COLO668 (cell line): ENCODE data around the gene SRPK2.
"Not testable (repeated sequence)": the region's sequence is repeated elsewhere in the genome, so short reads cannot be mapped to it uniquely, and the experiment has no call there.

Experiments
- DNase-seq: peaks from one replicate; lab custom pipeline; 2025; ENCODE audit not compliant: unreplicated experiment; lab: John Stamatoyannopoulos, UW

SRPK2 gene

DNA sequence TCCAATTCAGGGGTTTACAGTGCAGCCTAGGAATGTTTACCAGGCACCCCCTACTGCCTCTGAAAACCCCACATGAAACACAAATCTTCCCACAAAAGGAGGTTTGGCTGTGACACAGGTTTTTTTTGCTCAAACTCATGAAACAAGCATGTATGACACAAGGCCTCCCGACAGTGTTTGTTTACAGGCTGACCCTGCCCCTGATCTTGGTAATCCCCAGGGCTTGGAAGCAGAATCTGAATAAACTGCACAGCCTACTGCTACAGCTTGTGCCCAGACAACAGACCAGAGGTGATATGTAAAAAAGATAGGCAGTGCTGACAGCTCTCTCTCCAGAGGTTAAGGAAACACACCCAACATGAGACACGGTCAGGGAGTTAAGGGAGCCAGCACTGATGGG lies 190.5 kb downstream of the SRPK2 start:
- DNase-seq, result no peak

GRCh38 chr7:105196473-105196872 lies 192.2 kb downstream of the SRPK2 start:
- DNase-seq, result no peak

GRCh38 chr7:105195891-105196290 lies 192.8 kb downstream of the SRPK2 start:
- no peak for DNase-seq

DNA sequence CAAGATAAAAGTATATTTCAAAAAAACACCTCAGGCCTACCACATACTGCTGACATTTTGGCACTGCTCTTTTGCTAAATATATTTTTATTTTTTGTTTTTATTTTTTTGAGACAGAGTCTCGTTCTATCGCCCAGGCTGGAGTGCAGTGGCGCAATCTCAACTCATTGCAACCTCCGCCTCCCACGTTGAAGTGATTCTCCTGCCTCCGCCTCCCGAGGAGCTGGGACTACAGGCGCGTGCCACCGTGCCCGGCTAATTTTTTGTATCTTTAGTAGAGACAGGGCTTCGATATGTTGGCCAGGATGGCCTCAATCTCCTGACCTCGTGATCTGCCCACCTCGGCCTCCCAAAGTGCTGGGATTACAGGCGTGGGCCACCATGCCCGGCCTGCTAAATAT lies 193.8 kb downstream of the SRPK2 start:
- DNase-seq, result not testable (repeated sequence)

GRCh38 chr7:105191331-105191730 lies 197.4 kb downstream of the SRPK2 start:
- DNase-seq, result no peak

- DNase-seq, result no peak
Observed at GRCh38 chr7:105189859-105190492, 198.7 kb downstream of the SRPK2 start.

GRCh38 chr7:105188201-105188600 lies 200.5 kb downstream of the SRPK2 start:
- DNase-seq, result no peak

DNA sequence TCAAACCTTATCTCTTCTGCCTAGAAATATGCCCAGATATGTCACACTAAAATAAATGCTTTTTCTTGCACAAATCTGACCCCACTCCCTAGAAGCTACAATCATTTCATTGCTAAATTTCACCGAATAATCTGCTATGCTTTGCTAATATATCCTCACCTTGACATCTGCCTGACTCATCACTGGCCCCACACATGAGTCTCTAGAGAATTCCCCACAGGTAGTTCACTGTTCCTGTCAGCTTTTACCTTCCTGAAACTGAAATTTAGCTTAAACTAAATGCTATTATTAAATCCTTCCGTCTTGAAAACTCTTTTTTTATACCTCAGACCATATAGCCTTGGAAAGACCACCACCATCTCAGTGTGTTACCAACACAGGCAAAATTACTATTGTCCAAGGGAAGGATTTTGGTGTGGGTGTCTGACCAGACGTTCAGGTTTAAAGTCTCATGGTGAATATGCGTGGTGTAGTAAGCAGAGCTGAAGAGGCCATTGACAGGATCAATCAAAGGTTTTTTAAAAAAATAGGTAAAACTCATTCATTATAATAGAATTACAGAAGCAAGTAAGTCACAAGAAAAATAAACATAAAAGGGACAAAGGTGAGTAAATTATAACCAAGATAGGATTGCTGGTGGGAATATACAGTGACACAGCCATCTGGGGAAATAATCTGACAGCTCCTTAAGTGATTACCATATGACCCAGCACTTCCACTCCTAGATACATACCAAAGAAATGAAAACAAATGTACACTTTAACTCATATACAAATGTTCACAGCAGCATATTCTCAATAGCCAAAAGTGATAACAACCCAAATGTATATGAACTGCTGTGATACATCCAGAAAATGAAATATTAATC lies 201.2 kb downstream of the SRPK2 start:
- DNase-seq, result no peak

- no peak for DNase-seq
Observed at GRCh38 chr7:105185290-105186010, 203.3 kb downstream of the SRPK2 start.

DNA sequence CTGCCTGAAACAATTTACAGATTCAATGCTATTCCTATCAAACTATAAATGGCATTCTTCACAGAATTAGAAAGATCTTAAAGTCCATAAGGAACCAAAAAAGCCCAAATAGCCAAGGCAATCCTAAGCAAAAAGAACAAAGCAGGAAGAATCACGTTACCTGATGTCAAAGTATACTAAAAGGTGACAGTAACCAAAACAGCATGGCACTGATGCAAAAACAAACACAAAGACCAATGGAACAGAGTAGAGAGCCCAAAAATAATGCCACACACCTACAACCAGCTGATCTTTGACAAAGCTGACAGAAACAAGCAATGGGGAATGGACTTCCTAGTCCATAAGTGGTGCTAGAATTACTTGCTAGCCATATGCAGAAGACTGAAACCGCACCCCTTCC lies 208.7 kb downstream of the SRPK2 start:
- DNase-seq, result no peak

DNA sequence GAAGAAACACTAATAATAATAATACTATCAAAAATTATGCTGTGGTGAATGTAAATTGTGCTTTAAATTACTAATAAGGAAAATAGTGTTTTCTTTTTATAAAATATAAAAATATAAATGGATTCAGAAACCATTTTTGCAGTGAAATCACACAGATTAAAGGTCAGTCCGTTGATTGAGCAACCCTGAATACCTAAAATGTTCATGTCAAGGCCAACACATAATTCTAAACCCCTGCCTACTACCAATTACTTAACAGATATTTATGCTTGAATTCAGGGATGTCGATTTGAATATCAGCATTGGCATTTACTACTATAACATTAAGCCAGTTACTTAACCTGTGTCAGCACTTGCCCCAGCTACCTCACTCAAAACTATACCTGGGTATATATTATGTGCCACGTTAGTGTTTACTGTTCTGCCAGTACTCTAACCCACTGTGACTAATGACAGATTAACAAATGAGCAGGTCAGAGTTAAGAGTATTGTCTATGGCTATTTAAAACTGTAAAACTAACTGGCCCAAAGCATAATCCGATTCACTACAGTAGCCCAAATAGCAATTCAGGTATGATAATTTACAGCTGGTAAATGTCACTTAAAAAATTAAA lies 209.7 kb downstream of the SRPK2 start:
- DNase-seq, result no peak

DNA sequence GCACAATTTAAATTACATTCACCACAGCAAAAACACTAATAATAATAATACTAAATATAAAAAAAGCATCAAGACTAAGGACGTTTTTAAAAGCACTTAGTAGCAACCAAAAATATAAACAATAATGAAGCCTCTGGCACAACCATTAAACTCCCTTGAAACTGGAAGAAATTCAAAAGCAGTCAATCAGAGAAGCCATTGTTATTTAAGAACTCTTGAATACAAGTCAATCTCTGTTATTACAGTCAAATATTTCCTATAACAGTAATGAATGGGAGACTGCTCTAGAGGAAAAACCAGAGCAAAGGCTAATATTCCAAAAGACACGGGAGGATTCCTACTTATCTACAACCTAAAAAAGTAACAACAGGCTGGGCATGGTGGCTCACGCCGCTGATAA lies 210.5 kb downstream of the SRPK2 start:
- no peak for DNase-seq

DNA sequence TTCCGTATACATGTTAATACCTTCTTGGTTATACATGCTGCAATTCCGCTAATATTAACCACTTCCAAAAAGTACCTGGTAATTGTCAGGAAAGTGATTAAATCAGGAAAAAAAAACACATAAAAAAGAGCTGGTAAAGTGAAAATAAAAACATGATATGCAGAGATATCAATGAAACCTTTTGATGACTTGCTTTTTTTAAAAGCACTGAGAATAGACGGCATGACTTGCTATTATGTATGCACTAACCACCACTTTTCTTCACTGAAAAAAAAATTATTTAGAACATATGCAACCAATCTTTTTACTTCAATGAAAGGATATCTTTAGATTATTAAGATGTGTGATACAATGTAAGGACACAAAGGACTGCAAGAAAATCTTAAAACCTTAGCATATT lies 211.7 kb downstream of the SRPK2 start:
- DNase-seq, result no peak

GRCh38 chr7:105173586-105173985 lies 215.1 kb downstream of the SRPK2 start:
- no peak for DNase-seq

DNA sequence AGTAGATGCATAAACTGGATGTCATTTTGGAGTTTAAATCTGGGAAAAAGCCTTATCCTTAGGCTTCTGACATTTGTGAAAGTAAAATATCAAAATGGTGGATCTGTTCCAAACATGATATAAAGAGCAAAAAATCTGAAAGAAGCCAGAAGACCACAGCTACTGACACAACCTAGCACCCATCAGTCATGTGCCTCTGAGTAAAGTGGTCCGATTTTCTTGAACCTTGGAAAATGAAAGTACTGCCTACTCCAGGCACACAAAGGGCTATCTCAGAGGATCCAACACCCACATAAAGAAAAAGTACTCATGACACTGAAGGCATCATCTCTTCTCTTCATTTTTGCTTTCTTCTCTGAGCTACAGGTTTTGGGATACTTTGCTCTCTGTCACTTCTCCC lies 224.0 kb downstream of the SRPK2 start:
- no peak for DNase-seq

- no peak for DNase-seq
Observed at GRCh38 chr7:105163718-105164117, 225.0 kb downstream of the SRPK2 start.

GRCh38 chr7:105161366-105161765 lies 227.4 kb downstream of the SRPK2 start:
- no peak for DNase-seq

DNA sequence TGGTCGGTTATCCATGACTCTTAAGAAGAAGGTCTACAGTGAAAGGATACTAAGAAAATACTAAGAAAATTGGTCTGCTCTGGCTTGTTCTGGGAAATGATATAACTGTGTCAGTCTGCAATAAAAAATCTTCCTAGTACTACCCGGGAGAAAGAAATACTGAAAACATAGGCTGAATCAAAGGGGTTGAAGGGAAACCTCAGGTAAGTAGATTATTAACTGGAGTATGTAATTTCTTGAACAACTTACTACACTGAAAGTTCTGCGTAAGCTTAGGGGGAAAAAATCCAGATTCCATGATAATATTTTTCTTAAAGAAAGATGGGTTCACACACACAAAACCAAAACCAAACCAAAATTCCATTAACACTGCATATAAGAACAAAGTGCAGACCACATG lies 231.4 kb downstream of the SRPK2 start:
- DNase-seq, result no peak

DNA sequence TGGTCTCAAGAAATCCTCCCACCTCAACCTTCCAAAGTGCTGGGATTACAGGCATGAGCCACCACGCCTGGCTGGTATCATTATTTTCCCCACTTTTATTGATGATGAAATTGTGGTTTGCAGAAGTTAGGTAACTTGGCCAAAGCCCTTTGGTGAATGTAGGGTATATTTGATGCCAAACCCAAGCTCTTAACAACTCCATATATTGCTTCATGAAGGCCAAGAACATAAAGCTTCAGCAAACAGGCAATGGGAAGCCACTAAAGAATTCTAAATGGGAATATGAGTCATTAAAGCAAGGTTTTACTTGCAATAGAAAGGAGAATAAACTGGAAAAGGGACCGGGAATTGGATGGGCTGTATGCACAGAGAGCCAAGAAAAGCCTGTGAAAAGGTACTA lies 232.0 kb downstream of the SRPK2 start:
- DNase-seq, result no peak

- DNase-seq, result no peak
Observed at GRCh38 chr7:105154084-105154483, 234.6 kb downstream of the SRPK2 start.

DNA sequence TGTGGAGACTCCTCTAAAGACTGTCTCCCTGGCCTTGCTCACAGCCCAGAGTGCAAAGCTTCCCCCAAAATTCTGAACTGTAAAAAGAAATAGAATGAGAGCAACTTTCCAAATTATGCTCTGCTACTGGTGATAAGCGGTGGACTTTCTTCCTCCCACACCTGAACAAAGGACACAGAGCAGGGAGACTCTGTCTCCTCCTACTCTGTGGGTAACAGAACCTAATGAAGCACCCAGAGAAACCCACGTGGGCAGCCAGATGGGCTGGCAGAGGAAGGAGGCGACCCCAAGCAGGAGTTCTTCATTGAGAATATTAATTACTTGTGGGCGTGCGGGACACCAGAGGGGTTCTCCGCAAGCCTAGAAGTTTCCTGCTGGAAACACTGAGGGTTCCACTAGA lies 235.2 kb downstream of the SRPK2 start:
- DNase-seq, result no peak

GRCh38 chr7:105151152-105151551 lies 237.6 kb downstream of the SRPK2 start:
- no peak for DNase-seq
